Measurements from ENCODE around the gene PEF1.

The PEF1 gene

DNA sequence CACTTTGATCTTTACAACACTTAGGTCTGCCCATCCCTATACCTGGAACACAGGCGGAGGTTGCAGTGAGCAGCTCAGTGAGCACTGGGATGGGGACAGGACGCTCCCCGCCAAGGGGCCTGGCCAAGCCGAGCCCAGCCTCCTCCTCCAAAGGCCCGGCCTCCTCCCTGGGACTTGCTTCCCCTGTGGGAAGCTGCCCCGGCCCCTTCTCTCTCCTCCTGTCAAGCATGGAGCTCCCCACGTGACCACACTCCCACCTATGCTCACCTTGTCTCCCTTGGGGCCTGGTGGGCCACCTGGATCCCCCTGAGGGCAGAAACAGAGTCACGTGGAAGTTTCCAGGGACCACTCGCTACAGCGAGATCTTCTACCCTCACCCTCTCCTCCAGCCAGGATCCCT, 46.2 kb upstream of the PEF1 start:
- Histone ChIP-seq H2AFZ (ENCODE audit: low read depth, low read length) (no peak overlapping the region), H3K36me3 (replicated peaks; ENCODE audit: low read depth, low read length) (no peaks in the 10 kb centered on the region), H3K9ac (ENCODE audit: low read length) (no peak overlapping the region), H3K79me2 (ENCODE audit: low read length) (no peaks in the 10 kb centered on the region), H3K4me3 (ENCODE audit: low read length) (no peak overlapping the region), H3K9me3 (ENCODE audit: insufficient read depth, low read length) (no peaks in the 10 kb centered on the region), H3K4me1 (ENCODE audit: low read length) (peaks cover 16% of the 10 kb centered on the region), H4K20me1 (ENCODE audit: insufficient read depth, low read length) (no peaks in the 10 kb centered on the region), H3K27me3 (ENCODE audit: low read depth, low read length) (0 out of 2 replicates have a peak, but pooled peaks cover 2% of the 10 kb centered on the region), H3K4me2 (ENCODE audit: low read length) (no peak overlapping the region), H3K27ac (ENCODE audit: low read length) (no peak overlapping the region)
- TF ChIP-seq EZH2phosphoT487 (IDR thresholded peaks at IDR 0.05; ENCODE audit: low read depth), result no peak
- TF ChIP-seq, protein P1, sequence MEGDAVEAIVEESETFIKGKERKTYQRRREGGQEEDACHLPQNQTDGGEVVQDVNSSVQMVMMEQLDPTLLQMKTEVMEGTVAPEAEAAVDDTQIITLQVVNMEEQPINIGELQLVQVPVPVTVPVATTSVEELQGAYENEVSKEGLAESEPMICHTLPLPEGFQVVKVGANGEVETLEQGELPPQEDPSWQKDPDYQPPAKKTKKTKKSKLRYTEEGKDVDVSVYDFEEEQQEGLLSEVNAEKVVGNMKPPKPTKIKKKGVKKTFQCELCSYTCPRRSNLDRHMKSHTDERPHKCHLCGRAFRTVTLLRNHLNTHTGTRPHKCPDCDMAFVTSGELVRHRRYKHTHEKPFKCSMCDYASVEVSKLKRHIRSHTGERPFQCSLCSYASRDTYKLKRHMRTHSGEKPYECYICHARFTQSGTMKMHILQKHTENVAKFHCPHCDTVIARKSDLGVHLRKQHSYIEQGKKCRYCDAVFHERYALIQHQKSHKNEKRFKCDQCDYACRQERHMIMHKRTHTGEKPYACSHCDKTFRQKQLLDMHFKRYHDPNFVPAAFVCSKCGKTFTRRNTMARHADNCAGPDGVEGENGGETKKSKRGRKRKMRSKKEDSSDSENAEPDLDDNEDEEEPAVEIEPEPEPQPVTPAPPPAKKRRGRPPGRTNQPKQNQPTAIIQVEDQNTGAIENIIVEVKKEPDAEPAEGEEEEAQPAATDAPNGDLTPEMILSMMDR (IDR thresholded peaks at IDR 0.05; ENCODE audit: low read depth, low read length), result no peak

DNA sequence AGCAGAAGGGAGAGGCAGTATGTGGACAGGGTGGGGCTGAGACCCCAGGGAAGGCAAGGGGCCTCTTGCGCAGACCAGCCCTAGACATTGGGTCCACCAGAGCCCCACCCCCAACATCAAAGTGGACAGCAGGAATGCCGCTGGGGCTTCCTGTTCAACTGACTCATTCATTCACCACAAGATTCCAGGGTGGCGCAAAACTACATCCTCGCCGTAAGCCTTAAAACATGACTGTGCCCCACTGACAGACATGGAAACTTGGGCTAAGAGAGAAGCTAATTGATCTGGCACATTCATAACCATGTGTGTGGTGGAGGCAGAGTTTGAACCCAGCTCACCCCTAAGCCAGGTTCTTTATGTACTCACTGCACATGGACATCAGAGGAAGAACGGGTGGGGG, 45.2 kb upstream of the PEF1 start:
- no peak overlapping the region for H3K4me2 ChIP-seq (ENCODE audit: low read length)
- 0 out of 2 replicates have a peak, but pooled peaks cover 2% of the 10 kb centered on the region for H3K27me3 ChIP-seq (ENCODE audit: low read depth, low read length)
- H2AFZ ChIP-seq (ENCODE audit: low read depth, low read length), result no peak overlapping the region
- no peaks in the 10 kb centered on the region for H3K36me3 ChIP-seq (replicated peaks; ENCODE audit: low read depth, low read length)
- peaks cover 16% of the 10 kb centered on the region for H3K4me1 ChIP-seq (ENCODE audit: low read length)
- no peak overlapping the region for H3K9ac ChIP-seq (ENCODE audit: low read length)
- no peaks in the 10 kb centered on the region for H4K20me1 ChIP-seq (ENCODE audit: insufficient read depth, low read length)
- H3K4me3 ChIP-seq (ENCODE audit: low read length), result no peak overlapping the region
- no peaks in the 10 kb centered on the region for H3K79me2 ChIP-seq (ENCODE audit: low read length)
- H3K9me3 ChIP-seq (ENCODE audit: insufficient read depth, low read length), result no peaks in the 10 kb centered on the region
- H3K27ac ChIP-seq (ENCODE audit: low read length), result no peak overlapping the region
- TF ChIP-seq, protein P1 (IDR thresholded peaks at IDR 0.05; ENCODE audit: low read depth, low read length), result no peak
- no peak for TF ChIP-seq EZH2phosphoT487 (IDR thresholded peaks at IDR 0.05; ENCODE audit: low read depth)

DNA sequence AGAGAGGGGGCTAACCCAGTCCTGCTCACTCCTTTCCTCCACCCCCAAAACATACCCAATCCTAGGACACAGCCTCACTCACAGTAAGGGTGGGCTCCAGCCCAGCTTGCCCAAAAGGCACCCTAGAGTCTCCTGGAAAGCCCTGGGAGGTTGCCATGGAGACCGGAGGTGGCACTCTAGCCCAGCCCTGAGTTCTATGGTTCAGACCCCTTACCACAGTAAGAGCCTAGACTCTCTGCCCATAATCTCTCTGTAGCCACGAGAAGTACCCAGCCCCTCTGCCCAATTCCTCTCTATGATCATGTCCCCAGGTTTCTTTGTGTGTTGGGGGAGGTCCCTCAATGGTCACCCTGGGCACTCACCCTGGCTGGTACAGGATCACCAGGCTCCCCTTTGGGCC, 44.7 kb upstream of the PEF1 start:
- Histone ChIP-seq H3K4me2 (ENCODE audit: low read length) (no peak overlapping the region), H3K9ac (ENCODE audit: low read length) (no peak overlapping the region), H4K20me1 (ENCODE audit: insufficient read depth, low read length) (no peaks in the 10 kb centered on the region), H3K9me3 (ENCODE audit: insufficient read depth, low read length) (no peaks in the 10 kb centered on the region), H3K79me2 (ENCODE audit: low read length) (no peaks in the 10 kb centered on the region), H3K27me3 (ENCODE audit: low read depth, low read length) (0 out of 2 replicates have a peak, but pooled peaks cover 2% of the 10 kb centered on the region), H2AFZ (ENCODE audit: low read depth, low read length) (no peak overlapping the region), H3K4me3 (ENCODE audit: low read length) (no peak overlapping the region), H3K4me1 (ENCODE audit: low read length) (peaks cover 16% of the 10 kb centered on the region), H3K36me3 (replicated peaks; ENCODE audit: low read depth, low read length) (no peaks in the 10 kb centered on the region), H3K27ac (ENCODE audit: low read length) (no peak overlapping the region)
- no peak for TF ChIP-seq EZH2phosphoT487 (IDR thresholded peaks at IDR 0.05; ENCODE audit: low read depth)
- TF ChIP-seq, protein P1 (IDR thresholded peaks at IDR 0.05; ENCODE audit: low read depth, low read length), result no peak

DNA sequence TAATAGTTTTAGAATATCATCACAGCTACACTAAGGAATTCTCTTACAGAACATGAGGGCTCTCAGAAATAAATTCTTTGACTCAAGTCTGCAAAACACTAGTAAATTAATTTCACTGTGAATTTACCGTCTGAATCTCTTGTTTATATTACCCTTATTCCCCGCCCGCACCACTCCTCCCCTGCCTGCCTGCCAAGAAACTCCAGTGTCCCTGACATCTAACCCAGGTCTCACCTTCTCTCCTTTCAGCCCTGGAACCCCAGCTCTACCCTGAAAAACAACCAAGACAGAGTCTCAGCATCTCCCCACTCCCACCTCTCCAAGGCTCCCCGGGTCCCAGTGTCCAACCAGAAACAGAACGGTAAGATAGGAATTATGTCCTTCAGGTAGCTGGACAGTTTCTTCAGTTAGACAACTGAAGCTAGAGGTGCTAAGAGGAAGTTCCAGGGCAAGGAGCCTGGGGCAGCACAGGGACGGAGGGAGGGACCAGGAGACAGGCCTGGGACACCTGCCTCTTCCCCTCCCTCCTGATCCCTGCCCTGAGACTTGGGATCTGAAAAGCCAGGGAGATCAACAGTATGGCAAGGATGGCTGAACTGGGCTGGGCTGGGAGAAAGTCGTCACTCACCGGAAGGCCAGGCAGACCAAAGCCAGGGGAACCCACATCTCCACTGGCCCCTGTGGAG, 43.7 kb upstream of the PEF1 start:
- Histone ChIP-seq H3K27me3 (ENCODE audit: low read depth, low read length) (0 out of 2 replicates have a peak, but pooled peaks cover 2% of the 10 kb centered on the region), H3K4me2 (ENCODE audit: low read length) (no peak overlapping the region), H3K27ac (ENCODE audit: low read length) (no peak overlapping the region)

More for the DNA sequence above, 43.7 kb upstream of the PEF1 start:
- no peak overlapping the region for H3K4me3 ChIP-seq (ENCODE audit: low read length)
- H3K79me2 ChIP-seq (ENCODE audit: low read length), result no peaks in the 10 kb centered on the region
- no peak overlapping the region for H3K9ac ChIP-seq (ENCODE audit: low read length)
- no peaks in the 10 kb centered on the region for H4K20me1 ChIP-seq (ENCODE audit: insufficient read depth, low read length)
- no peaks in the 10 kb centered on the region for H3K9me3 ChIP-seq (ENCODE audit: insufficient read depth, low read length)
- no peaks in the 10 kb centered on the region for H3K36me3 ChIP-seq (replicated peaks; ENCODE audit: low read depth, low read length)
- no peak overlapping the region for H2AFZ ChIP-seq (ENCODE audit: low read depth, low read length)
- peaks cover 16% of the 10 kb centered on the region for H3K4me1 ChIP-seq (ENCODE audit: low read length)
- TF ChIP-seq EZH2phosphoT487 (IDR thresholded peaks at IDR 0.05; ENCODE audit: low read depth), result no peak
- TF ChIP-seq, protein P1 (IDR thresholded peaks at IDR 0.05; ENCODE audit: low read depth, low read length), result no peak
